ENCODE data around the gene SPATS2.

- no peak for TF ChIP-seq POLR2AphosphoS5 (IDR thresholded peaks at IDR 0.05; ENCODE audit: low read depth, low read length)
- TF ChIP-seq, protein P1, sequence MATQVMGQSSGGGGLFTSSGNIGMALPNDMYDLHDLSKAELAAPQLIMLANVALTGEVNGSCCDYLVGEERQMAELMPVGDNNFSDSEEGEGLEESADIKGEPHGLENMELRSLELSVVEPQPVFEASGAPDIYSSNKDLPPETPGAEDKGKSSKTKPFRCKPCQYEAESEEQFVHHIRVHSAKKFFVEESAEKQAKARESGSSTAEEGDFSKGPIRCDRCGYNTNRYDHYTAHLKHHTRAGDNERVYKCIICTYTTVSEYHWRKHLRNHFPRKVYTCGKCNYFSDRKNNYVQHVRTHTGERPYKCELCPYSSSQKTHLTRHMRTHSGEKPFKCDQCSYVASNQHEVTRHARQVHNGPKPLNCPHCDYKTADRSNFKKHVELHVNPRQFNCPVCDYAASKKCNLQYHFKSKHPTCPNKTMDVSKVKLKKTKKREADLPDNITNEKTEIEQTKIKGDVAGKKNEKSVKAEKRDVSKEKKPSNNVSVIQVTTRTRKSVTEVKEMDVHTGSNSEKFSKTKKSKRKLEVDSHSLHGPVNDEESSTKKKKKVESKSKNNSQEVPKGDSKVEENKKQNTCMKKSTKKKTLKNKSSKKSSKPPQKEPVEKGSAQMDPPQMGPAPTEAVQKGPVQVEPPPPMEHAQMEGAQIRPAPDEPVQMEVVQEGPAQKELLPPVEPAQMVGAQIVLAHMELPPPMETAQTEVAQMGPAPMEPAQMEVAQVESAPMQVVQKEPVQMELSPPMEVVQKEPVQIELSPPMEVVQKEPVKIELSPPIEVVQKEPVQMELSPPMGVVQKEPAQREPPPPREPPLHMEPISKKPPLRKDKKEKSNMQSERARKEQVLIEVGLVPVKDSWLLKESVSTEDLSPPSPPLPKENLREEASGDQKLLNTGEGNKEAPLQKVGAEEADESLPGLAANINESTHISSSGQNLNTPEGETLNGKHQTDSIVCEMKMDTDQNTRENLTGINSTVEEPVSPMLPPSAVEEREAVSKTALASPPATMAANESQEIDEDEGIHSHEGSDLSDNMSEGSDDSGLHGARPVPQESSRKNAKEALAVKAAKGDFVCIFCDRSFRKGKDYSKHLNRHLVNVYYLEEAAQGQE (IDR thresholded peaks at IDR 0.05; ENCODE audit: insufficient read depth in 1 of 2, low read depth in 2 of 2, low read length in 2 of 2): no peak
- no peak for TF ChIP-seq TAF1 (IDR thresholded peaks at IDR 0.05; ENCODE audit: borderline replicate concordance, insufficient read depth, low read length)
- TF ChIP-seq SIN3A (IDR thresholded peaks at IDR 0.05; ENCODE audit: borderline replicate concordance, insufficient read depth, low read length): no peak
Observed at GRCh38 chr12:49501895-49502294, 134.6 kb downstream of the SPATS2 start.

Data from PFSK-1 (cell line).